ENCODE data around the gene ETS1.

The ETS1 gene

DNA sequence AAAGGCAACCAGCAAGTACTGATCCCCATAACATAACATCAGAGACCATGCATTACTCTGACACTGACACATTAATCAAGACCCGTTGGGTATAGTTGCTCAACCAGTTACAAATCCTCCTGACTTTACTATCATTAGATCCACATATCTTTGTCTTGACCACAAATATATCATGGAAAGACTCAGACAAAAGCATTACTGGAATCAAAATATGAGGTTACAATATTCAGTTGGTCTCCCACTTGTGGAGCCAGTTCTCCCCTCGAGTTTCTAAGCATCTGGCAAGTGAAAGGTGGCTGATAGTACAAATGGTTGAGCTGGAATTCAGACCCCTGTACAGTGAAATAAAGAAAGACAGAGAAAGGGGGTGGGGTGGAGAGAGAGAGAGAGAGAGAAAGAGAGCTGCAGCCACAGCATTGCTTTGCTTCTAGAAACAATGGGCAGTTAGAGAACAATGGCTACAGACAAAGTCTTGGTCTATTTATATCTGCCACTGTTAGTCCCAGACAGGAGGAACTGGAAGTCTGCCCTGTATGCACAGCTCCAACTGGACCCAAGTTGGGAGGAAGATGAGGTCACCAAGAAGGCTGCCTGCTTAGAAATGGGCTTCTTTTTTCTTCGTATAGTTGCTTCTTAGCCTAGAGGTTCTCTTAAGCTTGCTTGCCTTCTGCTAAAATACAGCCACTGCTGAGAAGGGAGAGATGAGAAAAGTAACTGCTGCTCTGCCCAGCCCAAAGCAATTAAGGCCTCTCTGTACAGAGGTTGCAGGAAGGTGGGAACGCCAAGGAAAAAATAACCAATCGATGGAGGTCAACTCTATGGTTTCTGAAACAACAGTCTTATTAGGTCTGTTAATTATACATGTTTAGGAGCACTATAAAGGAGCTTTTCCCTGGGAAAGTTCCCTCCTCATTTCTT is 85.5 kb downstream of the ETS1 start:
- no peak for DNase-seq (ENCODE audit: low spot score)

DNA sequence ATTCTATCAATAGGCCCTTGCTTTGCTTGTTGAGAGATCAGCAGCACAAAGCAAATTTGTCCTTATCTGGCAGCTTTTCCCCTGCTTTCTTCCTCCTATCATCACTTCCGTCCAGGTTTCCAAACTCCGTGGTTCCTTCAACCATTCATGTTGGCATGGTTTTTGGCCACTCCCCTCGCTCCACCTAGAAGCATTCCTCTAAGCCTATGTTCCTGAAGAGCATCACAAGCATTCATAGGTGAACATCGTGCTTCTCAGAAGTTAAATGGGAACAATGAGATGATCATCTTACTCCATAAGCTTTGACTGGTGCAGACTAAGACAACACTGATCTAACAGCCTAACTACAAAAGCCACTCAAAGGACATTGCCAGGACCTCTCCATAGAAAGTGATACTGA is 86.3 kb downstream of the ETS1 start:
- no peak for DNase-seq (ENCODE audit: low spot score)

DNA sequence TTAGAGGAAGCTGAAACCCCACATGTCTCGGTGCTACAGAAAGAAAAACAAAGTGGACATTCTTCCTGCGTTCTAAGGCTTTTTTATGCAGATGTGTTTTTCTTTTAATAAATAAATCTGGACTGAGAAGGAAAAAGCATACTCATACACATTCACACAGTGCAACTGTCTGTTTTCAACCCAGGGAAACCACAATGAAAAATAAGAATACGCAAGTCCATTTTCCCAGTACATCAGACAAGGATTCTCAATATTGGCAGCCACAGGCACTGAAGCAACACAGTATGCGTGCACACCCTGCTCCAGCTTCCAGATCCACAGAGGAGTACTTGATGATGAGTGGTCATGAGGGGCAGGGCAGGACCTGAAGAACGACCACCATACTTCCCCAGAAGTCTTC is 86.9 kb downstream of the ETS1 start:
- DNase-seq (ENCODE audit: low spot score): no peak

DNA sequence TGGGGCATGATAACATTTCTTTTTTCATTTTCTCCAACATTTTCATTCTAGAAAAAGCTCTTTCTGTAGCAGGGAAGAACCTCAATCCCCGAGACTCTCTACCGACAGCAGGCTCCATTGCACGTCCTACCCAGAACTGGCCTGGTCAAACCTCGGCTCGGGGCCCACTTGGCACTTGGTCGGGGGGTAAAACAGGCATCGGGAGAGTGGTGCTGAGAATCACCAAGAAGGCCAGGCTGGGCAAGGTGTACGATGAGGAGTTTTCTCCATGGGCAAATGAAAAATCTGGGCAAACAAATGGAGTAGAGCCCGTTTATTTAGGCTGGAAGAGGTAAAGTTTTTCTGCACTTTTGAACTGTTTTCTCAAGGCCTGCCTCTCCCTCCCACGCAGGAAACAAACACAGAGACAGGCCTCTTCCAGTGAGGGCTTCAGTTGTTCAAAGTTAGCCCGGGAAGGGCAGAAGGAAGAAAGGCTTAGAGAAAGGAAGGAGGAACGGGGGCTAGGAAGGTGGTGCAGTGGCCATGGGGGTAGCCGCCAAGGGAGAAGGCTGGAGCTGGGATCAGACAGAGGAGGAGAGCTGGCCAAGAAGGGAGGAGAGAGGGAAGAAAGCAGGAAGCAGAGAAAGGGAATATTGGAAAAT is 87.6 kb downstream of the ETS1 start:
- no peak for DNase-seq (ENCODE audit: low spot score)

DNA sequence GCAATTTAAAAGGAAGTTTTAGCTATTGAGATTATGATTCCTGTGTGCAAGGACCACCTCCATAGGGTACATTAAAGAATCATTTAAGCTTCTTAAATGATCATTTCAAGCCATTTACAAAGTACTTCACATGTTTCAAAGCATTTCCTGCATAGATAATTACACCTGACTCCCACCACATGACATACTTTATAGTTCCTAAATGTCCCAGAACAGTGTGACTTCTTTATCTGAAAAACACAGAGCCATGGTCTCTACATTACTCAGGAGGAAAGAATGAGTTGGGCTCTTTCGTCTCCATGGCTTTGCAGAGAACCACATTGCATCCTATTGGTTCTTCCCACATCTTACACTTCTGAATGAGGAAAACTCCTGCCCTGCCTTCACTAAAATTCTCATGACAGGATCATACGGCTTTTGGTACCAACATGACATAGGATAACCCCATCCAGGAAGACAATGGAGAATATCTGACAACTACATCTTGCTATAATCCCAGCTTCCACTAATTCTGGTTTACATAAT is 88.6 kb downstream of the ETS1 start:
- no peak for DNase-seq (ENCODE audit: low spot score)

DNA sequence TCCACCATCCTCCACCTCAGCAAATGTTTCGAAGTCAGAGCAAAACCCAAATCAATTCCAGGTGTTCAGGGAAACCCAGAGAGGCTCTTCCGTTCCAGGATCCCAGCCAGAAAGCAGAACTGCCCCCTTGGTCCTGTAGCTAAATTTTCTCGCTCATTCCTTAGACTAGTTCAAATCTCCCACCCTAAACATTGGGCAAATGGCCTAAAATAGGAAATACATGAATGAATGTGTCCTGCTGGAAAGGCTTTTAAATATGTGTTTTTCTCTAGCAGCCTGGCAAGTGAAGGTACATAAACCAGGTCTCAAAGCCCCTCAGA is 89.6 kb downstream of the ETS1 start:
- DNase-seq (ENCODE audit: low spot score): no peak

DNA sequence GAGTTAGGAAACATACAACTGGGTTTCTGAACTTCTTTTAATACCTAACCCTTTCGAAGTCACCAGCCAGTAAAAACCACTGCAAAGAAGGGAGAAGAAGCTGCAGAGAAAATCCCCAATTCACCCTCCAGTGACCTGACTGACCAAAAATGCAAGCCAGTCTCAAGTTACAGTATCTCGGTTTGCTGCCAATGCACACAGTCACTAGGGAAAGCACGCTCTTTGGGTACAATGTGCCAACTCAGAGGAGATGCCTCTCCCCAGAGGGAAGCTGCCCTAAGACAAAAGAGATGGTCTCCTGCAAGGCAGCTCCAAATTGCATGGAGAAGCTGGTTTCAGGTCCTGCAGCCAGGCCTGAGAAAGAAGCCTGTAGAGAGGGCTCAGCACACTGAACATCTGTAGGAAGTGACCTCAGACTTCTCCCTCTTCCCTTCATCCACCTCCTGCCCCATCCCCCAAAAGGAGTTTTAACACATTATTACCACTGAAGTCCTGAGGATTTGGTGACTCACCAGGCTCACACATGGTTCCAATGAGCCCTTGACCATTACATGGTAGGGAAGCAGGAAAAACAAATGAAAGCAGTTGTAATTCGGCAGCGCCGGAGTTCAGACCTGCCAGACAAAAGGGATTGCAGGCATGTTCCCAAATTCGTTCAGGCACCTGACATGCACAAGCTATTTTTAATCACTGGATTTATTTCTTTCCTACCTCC is 90.1 kb downstream of the ETS1 start:
- no peak for DNase-seq (ENCODE audit: low spot score)

DNA sequence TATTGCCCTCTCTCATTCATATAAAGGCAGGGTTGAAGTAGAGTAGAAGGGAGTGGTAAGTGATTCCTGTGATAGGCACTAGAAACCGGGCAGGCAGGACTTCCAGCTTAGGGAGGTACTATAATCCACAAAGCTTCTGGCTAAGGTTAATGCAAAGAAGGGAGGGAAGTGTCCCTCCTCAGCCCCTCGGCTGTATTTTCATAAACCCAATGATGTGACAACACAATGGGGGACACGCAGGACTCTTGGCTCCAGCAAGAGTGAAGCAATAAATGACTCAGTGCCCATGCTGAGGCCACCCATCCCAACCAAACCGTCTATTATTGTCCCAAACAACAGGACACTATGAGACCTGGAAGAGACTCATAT is 90.7 kb downstream of the ETS1 start:
- no peak for DNase-seq (ENCODE audit: low spot score)

DNA sequence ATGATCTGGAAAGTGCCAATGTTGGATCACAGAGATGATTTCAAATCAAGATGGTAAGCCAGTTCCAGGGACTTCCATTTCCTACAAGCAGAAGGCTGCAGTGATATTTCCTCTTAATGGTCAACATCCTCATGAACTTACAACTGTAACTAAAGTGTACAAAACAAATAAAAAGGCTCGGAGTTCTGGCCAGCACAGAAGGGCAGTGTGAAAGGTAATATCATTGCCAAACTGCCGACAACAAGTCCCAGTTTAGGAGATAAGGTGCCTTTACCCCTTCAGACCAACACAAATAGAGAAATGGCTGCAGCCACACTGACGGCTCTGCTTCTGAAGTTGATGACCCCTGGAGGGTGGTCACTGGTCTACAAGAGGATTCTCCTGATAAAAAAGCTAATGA is 91.1 kb downstream of the ETS1 start:
- DNase-seq (ENCODE audit: low spot score): no peak

DNA sequence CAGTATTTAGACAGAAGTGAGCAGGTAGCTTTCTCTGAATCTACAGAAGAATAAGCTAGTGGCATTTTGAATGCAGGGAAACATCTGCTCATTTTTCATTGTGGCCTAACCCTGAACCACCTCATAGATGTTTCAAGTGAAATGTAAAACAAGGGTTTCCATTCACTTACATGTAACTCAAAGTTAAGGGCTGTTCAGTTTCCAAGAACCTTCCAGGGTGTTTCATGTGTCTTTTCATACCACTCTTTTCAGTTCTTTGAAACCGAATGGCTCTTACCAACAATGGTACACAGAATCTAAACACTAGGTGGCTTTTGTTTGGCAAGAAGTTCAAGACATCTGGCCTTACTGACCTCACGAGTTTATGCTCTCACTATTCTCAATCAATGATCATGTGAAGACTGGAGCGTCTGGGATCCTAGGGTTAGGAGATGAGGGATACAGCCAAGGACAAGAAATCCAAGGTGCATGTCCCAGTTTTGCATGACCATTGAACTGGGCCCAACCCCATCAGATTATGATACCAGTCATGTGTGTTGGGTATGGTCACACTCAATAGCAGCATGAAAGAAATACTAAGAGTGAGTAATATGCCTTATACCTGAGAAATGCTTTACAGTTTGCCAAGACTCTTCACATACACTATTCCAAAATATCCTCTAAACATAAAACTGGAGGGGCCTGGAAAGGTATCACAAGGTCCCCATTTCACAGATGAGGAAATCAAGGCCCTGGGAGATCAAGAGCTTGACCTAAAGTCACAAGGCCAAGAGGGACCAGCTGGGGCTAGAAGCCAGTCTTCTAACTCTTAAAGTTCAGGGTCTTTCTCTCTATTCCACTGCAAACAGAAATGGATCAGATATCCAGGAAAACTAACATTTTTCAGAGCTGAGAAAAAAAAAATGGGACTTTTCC is 92.7 kb downstream of the ETS1 start:
- no peak for DNase-seq (ENCODE audit: low spot score)

DNA sequence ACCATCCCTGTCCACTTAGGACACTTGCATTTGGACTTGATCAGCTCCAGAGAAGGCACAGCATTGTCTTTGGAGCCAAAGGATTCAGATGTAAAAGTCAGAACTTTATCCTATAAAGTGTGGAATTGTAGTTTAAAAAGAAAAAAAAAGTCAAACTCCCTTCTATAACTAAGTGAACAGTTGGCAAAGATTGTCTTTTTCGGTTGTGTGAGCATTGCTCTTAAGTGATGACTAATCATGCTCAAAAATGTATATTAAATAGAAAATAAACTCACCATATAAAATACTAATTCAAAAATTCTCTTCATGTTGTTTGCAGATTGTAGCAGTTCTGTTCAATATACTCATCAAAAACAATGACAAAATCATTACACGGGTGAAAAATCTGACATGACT is 93.8 kb downstream of the ETS1 start:
- no peak for DNase-seq (ENCODE audit: low spot score)

DNA sequence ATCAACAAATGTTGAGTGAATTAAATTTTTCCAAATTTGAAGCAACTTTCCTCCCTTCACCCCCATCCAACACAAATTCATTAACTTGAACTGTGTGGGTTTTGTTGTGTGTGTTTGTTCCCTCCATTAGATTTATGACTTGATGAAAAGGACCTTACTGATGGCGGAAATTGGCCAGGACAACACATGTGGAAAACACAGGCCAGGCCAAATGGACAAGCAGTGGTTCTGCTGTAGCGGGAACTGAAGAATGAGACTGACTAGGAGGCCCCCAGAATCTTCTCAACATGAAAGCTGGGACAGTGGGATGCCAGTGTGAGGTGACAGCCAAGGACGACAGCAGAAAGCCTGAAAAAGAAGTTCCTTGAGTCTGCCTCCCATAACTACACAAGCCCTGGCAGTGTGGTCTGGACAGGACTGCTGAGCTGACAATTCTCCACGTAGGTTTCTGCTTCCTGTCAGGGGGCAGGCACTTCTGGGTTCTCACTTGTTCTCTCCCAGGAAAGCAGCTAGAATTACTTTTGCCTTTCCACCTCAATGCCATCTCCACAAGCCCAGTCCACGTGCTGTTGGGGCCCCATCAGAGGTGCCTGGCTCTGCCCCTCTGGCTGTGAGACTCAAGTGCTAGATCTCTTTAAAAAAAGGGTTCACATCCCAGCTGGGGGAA is 94.3 kb downstream of the ETS1 start:
- DNase-seq (ENCODE audit: low spot score): no peak

DNA sequence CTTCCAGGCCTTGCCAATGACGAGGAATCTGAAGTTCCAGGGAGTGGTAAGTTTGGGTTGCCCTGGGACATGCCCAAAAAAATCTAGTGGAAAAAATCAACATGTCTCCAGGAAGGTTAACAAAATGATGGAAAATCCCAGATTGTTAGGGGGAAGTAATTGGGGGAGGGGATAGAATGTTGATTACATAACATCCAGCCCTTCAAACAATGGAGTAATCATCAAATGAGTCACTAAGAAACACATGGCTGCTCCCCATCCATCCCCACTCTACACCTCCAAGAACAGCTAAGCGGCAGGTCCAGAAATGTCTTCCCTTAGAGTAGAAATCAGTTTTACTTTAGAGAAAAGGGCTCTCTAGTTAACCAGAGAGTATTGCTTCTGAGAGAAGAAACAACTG is 94.9 kb downstream of the ETS1 start:
- DNase-seq (ENCODE audit: low spot score): no peak

DNA sequence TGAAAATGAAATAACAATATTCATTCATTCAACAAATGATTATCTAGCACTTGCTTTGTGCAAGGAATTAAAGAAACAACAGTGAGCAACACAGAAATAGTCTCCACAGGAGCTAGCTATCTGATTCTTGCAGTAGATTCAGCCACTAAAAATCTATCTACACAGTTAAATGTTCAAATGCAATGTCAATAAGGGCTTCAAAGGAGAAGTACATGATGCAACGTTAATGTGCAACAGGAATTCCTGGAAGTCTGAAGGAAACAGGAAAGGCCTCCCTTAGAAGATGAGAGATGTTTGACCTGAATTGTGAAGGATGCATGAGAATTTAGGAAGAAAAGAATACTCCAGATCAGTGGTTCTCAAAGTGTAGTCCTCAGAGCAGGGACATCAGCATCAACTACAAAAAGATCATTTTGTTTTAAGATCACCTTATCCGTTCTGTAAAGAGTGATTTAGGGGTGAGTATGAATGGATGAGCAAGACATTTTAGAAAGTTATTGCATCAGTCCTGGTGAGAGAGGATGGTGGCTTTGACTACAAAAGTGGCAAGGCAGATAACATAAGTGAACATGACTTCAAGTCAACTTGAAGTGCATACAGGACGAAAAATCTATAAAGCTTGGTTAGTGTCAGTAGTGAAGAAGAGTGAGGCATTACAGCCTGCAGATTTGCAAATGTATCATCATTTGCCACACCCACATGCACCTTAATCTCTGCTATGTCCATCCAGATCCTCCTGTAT is 96.0 kb downstream of the ETS1 start:
- DNase-seq (ENCODE audit: low spot score): no peak

DNA sequence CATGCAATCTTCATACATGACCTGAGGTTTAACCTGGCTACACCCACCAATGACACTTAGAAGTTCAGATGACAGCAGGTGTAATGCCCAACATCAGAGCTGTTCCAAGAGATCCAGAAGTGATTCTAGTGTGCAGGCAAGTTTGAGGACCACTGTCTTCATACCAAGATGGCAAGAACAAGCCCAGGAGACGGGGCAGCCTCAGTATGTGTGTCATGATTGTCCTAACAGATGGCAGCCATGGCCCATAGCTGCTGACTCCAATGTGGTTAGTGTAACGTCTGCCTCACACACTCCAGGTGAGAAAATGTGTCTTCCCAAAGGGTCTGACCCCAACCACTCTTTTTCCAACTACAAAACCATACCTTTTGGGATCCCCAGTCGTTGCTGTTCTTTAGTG is 97.3 kb downstream of the ETS1 start:
- no peak for DNase-seq (ENCODE audit: low spot score)

DNA sequence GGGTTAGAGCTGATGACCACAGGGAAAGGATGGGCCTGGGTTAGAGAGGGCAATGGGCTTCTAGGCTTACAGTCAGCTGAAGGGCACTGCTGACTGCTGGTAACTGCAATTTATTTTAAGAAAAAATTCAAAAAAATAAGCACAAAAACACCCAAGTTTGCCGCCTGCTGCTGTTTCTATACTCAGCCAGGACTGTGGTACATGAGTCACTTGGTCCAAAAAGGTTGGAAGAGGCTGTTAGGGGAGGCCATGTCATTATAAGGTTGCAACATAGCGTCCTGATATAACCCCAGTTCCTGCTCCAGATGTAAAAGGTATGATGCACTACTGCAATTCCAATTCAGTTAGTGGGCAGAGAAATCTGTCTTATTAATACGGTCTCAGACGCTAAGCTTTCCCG is 98.9 kb downstream of the ETS1 start:
- no peak for DNase-seq (ENCODE audit: low spot score)

DNA sequence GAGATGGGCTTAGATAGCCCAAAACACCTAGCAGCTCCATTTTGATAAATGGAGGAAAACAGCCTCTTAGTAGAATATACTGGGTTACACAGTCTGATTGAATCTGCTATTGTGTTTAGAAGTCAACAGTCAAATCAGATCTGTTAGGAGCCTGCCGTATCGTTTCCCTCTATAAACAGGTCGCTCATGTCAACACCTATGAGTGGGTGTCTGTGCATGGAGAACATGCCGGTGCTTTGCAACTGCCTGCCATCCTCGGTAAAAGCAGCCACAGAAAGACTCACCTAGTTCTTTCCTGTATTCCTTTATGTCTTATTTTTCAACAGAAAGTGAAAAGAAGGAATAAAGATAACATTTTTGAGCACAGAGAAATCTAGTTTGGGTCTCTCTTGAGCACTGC is 99.4 kb downstream of the ETS1 start:
- no peak for DNase-seq (ENCODE audit: low spot score)

DNA sequence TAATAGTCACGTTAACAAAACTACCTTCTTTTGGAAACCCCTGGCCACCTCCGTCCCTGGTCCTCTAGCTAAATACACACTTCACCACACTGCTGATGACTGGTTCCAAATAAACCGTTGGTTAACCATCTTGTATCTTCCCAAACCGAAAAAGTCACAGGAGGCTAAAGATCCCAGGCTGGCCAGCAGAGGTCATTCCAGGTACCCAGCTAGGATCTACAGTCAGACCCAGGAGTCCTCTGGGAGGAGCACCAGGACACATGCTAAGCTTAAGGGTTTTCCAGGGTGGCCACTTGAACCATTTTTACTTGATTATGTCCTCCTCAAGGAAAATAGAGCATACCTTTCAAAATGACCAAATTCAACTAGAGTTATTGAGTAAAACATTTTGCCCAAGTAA is 103.2 kb downstream of the ETS1 start:
- no peak for DNase-seq (ENCODE audit: low spot score)

DNA sequence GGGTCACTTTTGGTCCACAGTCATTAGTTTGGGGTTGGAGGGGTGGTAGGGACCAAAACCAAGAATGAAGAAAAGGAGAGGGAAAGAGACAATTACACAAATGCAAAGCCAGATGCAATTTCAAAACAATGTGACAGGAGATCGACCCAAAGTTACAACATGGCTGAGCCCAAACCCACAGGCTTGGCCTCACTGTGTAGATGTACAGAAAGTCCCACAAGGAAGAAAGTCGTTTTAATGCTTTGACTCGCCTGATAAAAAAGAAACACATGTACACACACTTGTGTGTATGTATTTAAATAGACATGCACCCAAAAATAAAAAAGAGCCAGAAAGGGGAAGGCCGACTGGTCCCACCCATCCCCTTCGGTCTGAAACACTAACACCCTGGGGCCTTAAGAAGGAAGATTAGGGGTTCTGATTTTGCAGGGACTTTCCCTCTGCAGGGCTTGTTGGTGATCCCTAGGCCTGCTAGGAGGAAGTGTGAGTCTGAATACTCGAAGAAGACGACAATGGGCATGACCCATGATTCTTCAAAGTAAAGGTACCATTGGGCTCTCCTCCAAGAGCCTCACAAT is 104.1 kb downstream of the ETS1 start:
- no peak for DNase-seq (ENCODE audit: low spot score)

DNA sequence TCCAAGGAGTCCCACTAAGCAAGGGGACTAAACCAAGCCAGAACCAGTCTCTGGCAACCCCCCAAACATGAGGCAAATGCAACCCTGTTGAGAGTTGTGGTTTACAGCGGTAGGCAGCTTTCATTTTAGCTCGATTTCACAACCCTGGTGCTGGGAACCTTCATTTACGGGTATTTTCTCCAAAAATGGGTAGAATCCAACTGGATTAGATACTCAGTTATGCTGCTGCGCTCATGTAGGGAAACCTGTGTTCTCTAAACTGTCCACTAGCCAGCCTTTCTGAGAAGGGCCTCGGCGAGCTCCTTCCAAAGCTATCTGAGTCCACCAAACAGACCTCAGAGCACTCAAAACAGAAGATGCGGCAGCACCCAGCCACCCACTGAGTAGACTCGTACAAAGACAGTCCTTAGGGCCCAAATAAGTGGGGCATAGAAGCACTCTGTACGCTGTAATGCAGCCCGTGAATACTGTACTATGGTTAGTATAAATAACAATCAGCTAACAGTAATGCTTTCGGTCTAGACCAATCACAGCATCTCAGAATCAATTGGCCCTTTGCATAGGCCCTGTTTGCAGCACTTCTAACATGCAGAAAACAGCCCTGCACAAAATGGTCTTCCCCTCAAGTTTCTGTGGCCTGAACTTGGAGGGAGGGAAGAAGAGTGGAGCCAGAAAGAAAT is 104.7 kb downstream of the ETS1 start:
- DNase-seq (ENCODE audit: low spot score): no peak
